Suprapubic skin (tissue), 4 donors: ENCODE data around the gene RBP3. TPM values are rescaled to one million over a fixed set of nuclear protein-coding genes. Genes with fewer than 3 reads are reported as not detected.

ENCODE experiments used
- DNase-seq, 2 donors: peaks; one replicate each; pipeline ENCODE4 v3.0.0-alpha.2; 2019; ENCODE audit warnings: low spot score in 2 of 2
- H3K27ac ChIP-seq: fragments of 200-600 bp; sonication (generic); one replicate; pipeline ENCODE4 v1.5.1; 2019
- H3K27me3 ChIP-seq: fragments of 200-600 bp; sonication (generic); one replicate; pipeline ENCODE4 v1.5.1; 2019
- H3K36me3 ChIP-seq: fragments of 200-600 bp; sonication (generic); one replicate; pipeline ENCODE4 v1.5.1; 2019
- H3K4me1 ChIP-seq: fragments of 200-600 bp; sonication (generic); one replicate; pipeline ENCODE4 v1.5.1; 2019
- H3K4me3 ChIP-seq: fragments of 200-600 bp; sonication (generic); one replicate; pipeline ENCODE4 v1.5.1; 2019; ENCODE audit warnings: mild to moderate bottlenecking
- H3K9me3 ChIP-seq: fragments of 200-600 bp; sonication (generic); one replicate; pipeline ENCODE4 v1.5.1; 2019
- CTCF ChIP-seq, 2 donors: fragments of 200-600 bp in 1 of 2; fragments of 450-650 bp in 1 of 2; sonication (generic) in 1 of 2; IDR thresholded peaks; one replicate each; pipeline ENCODE4 v1.5.1; 2016 to 2019; ENCODE audit warnings: antibody characterized with exemption in 2 of 2, mild to moderate bottlenecking in 1 of 2, moderate library complexity in 1 of 2
- EP300 ChIP-seq: sonication (generic); formaldehyde crosslinking; IDR thresholded peaks from one replicate; pipeline ENCODE4 v1.6.1; 2017; ENCODE audit warnings: antibody characterized with exemption
- POLR2A ChIP-seq, 2 donors: fragments of 450-650 bp; IDR thresholded peaks; one replicate each; pipeline ENCODE4 v1.6.1; 2017; ENCODE audit warnings: antibody characterized with exemption in 2 of 2, mild to moderate bottlenecking in 2 of 2, moderate library complexity in 2 of 2
- POLR2AphosphoS5 ChIP-seq, 3 donors: sonication (generic); formaldehyde crosslinking; IDR thresholded peaks; one replicate each; pipeline ENCODE4 v1.6.1; 2017; ENCODE audit warnings: antibody characterized with exemption in 3 of 3
- WGBS: methylation state at CpG from one replicate; pipeline ENCODE4 v1.1.5; 2018; 5-methylcytosine and 5-hydroxymethylcytosine counted together
- total RNA-seq, 4 donors: library from RNA; depleted of rRNA; stranded (reverse); fragments of >200 nt; gene quantifications; one replicate each; pipeline ENCODE4 v1.1.0, GENCODE V29; 2016

RBP3 gene
- total RNA-seq, 4 donors from 2014 or later = not detected

- DNase-seq = peak in 1 of 2 donors; percentile 18
- 65% methylated on average over 3 of the region's 3 CpGs for WGBS
- H3K4me1 ChIP-seq = no peaks in the 10 kb centered on the region
- no peaks in the 10 kb centered on the region for H3K9me3 ChIP-seq
- H3K36me3 ChIP-seq = no peaks in the 10 kb centered on the region
- no peak overlapping the region for H3K4me3 ChIP-seq
- H3K27me3 ChIP-seq = no peaks in the 10 kb centered on the region
- no peak for TF ChIP-seq CTCF (IDR thresholded peaks at IDR 0.05)
- TF ChIP-seq POLR2AphosphoS5 (IDR thresholded peaks at IDR 0.05) = no peak
- TF ChIP-seq POLR2A (IDR thresholded peaks at IDR 0.05) = no peak
- no peak for TF ChIP-seq EP300
- no peak overlapping the region for H3K27ac ChIP-seq
Measured at GRCh38 chr10:47362199-47362598, 14.0 kb downstream of the RBP3 start.

GRCh38 chr10:47363781-47364180 lies 15.6 kb downstream of the RBP3 start:
- Histone ChIP-seq H3K27me3 (no peaks in the 10 kb centered on the region), H3K9me3 (no peaks in the 10 kb centered on the region), H3K4me3 (no peak overlapping the region), H3K27ac (no peak overlapping the region), H3K4me1 (no peaks in the 10 kb centered on the region), H3K36me3 (no peaks in the 10 kb centered on the region)
- peak; percentile 19 to 48 for DNase-seq
- no peak for TF ChIP-seq EP300
- no peak for TF ChIP-seq CTCF (IDR thresholded peaks at IDR 0.05)
- TF ChIP-seq POLR2AphosphoS5 (IDR thresholded peaks at IDR 0.05) = no peak
- 88% methylated on average over 3 of the region's 3 CpGs for WGBS

GRCh38 chr10:47364366-47364765 lies 16.2 kb downstream of the RBP3 start:
- no peak overlapping the region for H3K27ac ChIP-seq
- no peak overlapping the region for H3K4me3 ChIP-seq
- no peaks in the 10 kb centered on the region for H3K27me3 ChIP-seq
- peak in 1 of 2 donors; percentile 16 for DNase-seq
- WGBS = 63% methylated on average over 4 of the region's 4 CpGs
- TF ChIP-seq POLR2AphosphoS5 (IDR thresholded peaks at IDR 0.05) = no peak
- no peak for TF ChIP-seq POLR2A (IDR thresholded peaks at IDR 0.05)
- TF ChIP-seq EP300 = no peak
- no peak for TF ChIP-seq CTCF (IDR thresholded peaks at IDR 0.05)
- no peaks in the 10 kb centered on the region for H3K4me1 ChIP-seq
- H3K9me3 ChIP-seq = no peaks in the 10 kb centered on the region
- H3K36me3 ChIP-seq = no peaks in the 10 kb centered on the region

- DNase-seq = peak; percentile 32 to 54
- Histone ChIP-seq H3K36me3 (no peaks in the 10 kb centered on the region), H3K27me3 (no peaks in the 10 kb centered on the region), H3K4me3 (no peak overlapping the region), H3K27ac (no peak overlapping the region), H3K9me3 (no peaks in the 10 kb centered on the region), H3K4me1 (no peaks in the 10 kb centered on the region)
- WGBS = 93% methylated on average over 6 of the region's 6 CpGs
- TF ChIP-seq EP300 (no peak), CTCF (IDR thresholded peaks at IDR 0.05) (no peak), POLR2AphosphoS5 (IDR thresholded peaks at IDR 0.05) (no peak), POLR2A (IDR thresholded peaks at IDR 0.05) (no peak)
Measured at GRCh38 chr10:47364911-47365310, 16.7 kb downstream of the RBP3 start.

GRCh38 chr10:47365431-47366180 lies 17.4 kb downstream of the RBP3 start:
- Histone ChIP-seq H3K9me3 (no peaks in the 10 kb centered on the region), H3K36me3 (no peaks in the 10 kb centered on the region), H3K4me1 (no peaks in the 10 kb centered on the region), H3K4me3 (no peak overlapping the region), H3K27me3 (no peaks in the 10 kb centered on the region), H3K27ac (no peak overlapping the region)
- TF ChIP-seq EP300 (no peak), CTCF (IDR thresholded peaks at IDR 0.05) (no peak), POLR2A (IDR thresholded peaks at IDR 0.05) (no peak)
- WGBS = 89% methylated on average over 9 of the region's 9 CpGs
- peak; percentile 22 to 44 for DNase-seq
